Fibroblast of lung (primary cell): ENCODE data around the gene SFTA2. TPM values are rescaled to one million over a fixed set of nuclear protein-coding genes. Genes with fewer than 3 reads are reported as not detected.

Experiments used
- DNase-seq, 2 donors: peaks; one replicate each; pipeline versions ENCODE4 v3.0.0 to v3.0.0-alpha.2; 2010; ENCODE audit warnings: low read depth in 2 of 2
- H2AFZ ChIP-seq: 2 replicates; pipeline ENCODE4 v1.5.1; 2012; ENCODE audit warnings: low read length, control low read depth, inconsistent platforms
- H3K27ac ChIP-seq: 2 replicates; pipeline ENCODE4 v1.5.1; 2011; ENCODE audit warnings: low read length, control low read depth; ENCODE audit not compliant: insufficient read depth
- H3K27me3 ChIP-seq: 2 replicates; pipeline ENCODE4 v1.5.1; 2011; ENCODE audit warnings: mild to moderate bottlenecking, low read length; ENCODE audit not compliant: control insufficient read depth, insufficient read depth
- H3K36me3 ChIP-seq: 2 replicates; pipeline ENCODE4 v1.5.1; 2011; ENCODE audit warnings: low read length; ENCODE audit not compliant: control insufficient read depth, insufficient read depth
- H3K4me1 ChIP-seq: 2 replicates; pipeline ENCODE4 v1.5.1; 2011; ENCODE audit warnings: low read length; ENCODE audit not compliant: control insufficient read depth, insufficient read depth; ENCODE audit errors: extremely low read depth
- H3K4me2 ChIP-seq: 2 replicates; pipeline ENCODE4 v1.5.1; 2011; ENCODE audit warnings: low read length, control low read depth; ENCODE audit not compliant: insufficient read depth; ENCODE audit errors: extremely low read depth
- H3K4me3 ChIP-seq, 4 experiments: fragments of 200-600 bp in 1 of 4; sonication (generic) in 1 of 4; replicated peaks in 1 of 4; 2 replicates each; pipeline ENCODE4 v1.5.1; 2011 to 2016; ENCODE audit warnings: low read length in 4 of 4, low read depth in 3 of 4, mild to moderate bottlenecking in 3 of 4, control low read depth in 2 of 4, inconsistent platforms in 1 of 4, mixed read lengths in 1 of 4; ENCODE audit not compliant: insufficient read depth in 1 of 4; ENCODE audit errors: control extremely low read depth in 1 of 4
- H3K79me2 ChIP-seq: 2 replicates; pipeline ENCODE4 v1.5.1; 2012; ENCODE audit warnings: mild to moderate bottlenecking, low read length, inconsistent platforms; ENCODE audit not compliant: control insufficient read depth, insufficient read depth
- H3K9ac ChIP-seq: 2 replicates; pipeline ENCODE4 v1.5.1; 2011; ENCODE audit warnings: mild to moderate bottlenecking, low read length, control low read depth; ENCODE audit not compliant: insufficient read depth
- H3K9me3 ChIP-seq: 2 replicates; pipeline ENCODE4 v1.5.1; 2012; ENCODE audit warnings: low read depth, low read length; ENCODE audit not compliant: control insufficient read depth, insufficient read depth
- H4K20me1 ChIP-seq: 2 replicates; pipeline ENCODE4 v1.5.1; 2011; ENCODE audit warnings: low read length; ENCODE audit not compliant: control insufficient read depth, insufficient read depth; ENCODE audit errors: extremely low read depth
- EZH2 ChIP-seq: IDR thresholded peaks from 2 replicates; pipeline ENCODE4 v1.5.1; 2012; ENCODE audit warnings: low read length, control low read depth, mild to moderate bottlenecking; ENCODE audit errors: missing control alignments
- polyA plus RNA-seq, 2 donors: library from polyadenylated mRNA; depleted of rRNA in 1 of 2; stranded (reverse) in 1 of 2; unstranded in 1 of 2; fragments of >200 nt; gene quantifications; 2 replicates each; pipeline ENCODE4 v1.2.1, GENCODE V29; 2011 to 2012; ENCODE audit warnings: missing spikeins in 1 of 2
- total RNA-seq: library from RNA; depleted of rRNA; stranded (reverse); fragments of >200 nt; gene quantifications from 2 replicates; pipeline ENCODE4 v1.2.1, GENCODE V29; 2014
- TF ChIP-seq, protein P1 (sequence below), 2 donors: IDR thresholded peaks in 1 of 2; conservative IDR thresholded peaks in 1 of 2; 1 replicate in 1 of 2; 2 replicates in 1 of 2; pipeline ENCODE4 v1.5.1; 2011 to 2012; ENCODE audit warnings: low read length in 2 of 2, control low read depth in 1 of 2, inconsistent platforms in 1 of 2, low read depth in 1 of 2, mild to moderate bottlenecking in 1 of 2

The SFTA2 gene
- total and polyA plus RNA-seq, 2 donors (not counting 1 experiment from before 2014, with no cell fraction given), result not detected

DNA sequence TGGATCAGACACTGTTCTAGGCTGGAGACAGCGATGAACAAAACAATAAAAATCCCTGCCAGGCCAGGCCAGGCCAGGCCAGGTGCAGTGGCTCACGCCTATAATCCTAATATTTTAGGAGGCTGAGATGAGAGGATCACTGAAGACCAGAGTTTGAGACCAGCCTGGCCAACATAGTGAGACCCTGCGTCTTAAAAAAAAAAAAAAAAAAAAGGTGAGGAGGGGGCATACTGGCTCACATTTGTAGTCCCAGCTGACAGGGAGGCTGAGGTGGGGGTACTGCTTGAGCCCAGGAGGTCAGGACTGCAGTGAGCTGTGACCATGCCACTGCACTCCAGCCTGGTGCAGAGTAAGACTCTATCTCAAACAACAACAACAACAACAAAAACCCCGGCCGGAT lies 13.3 kb upstream of the SFTA2 start:
- Histone ChIP-seq H3K4me2 (no peak overlapping the region), H3K27ac (no peak overlapping the region), H3K79me2 (no peaks in the 10 kb centered on the region), H3K4me3 (no peak overlapping the region), H4K20me1 (no peaks in the 10 kb centered on the region), H3K9ac (no peak overlapping the region), H2AFZ (no peak overlapping the region), H3K36me3 (no peaks in the 10 kb centered on the region), H3K9me3 (no peaks in the 10 kb centered on the region), H3K27me3 (peaks cover 22% of the 10 kb centered on the region), H3K4me1 (peaks cover 4% of the 10 kb centered on the region)
- TF ChIP-seq EZH2, result no peak
- TF ChIP-seq, protein P1, sequence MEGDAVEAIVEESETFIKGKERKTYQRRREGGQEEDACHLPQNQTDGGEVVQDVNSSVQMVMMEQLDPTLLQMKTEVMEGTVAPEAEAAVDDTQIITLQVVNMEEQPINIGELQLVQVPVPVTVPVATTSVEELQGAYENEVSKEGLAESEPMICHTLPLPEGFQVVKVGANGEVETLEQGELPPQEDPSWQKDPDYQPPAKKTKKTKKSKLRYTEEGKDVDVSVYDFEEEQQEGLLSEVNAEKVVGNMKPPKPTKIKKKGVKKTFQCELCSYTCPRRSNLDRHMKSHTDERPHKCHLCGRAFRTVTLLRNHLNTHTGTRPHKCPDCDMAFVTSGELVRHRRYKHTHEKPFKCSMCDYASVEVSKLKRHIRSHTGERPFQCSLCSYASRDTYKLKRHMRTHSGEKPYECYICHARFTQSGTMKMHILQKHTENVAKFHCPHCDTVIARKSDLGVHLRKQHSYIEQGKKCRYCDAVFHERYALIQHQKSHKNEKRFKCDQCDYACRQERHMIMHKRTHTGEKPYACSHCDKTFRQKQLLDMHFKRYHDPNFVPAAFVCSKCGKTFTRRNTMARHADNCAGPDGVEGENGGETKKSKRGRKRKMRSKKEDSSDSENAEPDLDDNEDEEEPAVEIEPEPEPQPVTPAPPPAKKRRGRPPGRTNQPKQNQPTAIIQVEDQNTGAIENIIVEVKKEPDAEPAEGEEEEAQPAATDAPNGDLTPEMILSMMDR (conservative IDR thresholded peaks at IDR 0.05 in 1 of 2, IDR thresholded peaks at IDR 0.05 in 1 of 2; ENCODE audit: low read depth in 1 of 2, low read length in 2 of 2), result no peak
- DNase-seq, result no peak

DNA sequence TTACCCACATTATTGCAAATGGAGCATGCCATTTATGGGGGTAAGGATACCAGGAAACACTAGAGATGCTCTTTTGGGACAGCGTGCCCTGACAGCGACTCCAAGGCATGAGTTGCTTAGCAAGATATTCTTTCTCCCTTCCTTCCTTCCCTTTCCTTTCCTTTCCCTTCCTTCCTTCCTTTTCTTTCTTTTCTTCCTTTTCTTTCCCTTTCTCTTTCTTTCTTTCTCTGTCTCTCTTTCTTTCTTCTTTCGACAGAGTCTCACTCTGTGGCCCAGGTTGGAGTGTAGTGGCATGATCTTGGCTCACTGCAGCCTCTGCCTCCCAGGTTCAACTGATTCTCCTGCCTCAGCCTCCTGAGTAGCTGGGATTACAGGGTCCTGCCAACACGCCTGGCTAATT lies 12.1 kb upstream of the SFTA2 start:
- no peak for DNase-seq
- H3K9me3 ChIP-seq, result no peaks in the 10 kb centered on the region
- peaks cover 4% of the 10 kb centered on the region for H3K4me1 ChIP-seq
- H3K27ac ChIP-seq, result no peak overlapping the region
- H3K36me3 ChIP-seq, result no peaks in the 10 kb centered on the region
- no peak overlapping the region for H2AFZ ChIP-seq
- no peak overlapping the region for H3K4me3 ChIP-seq
- no peak overlapping the region for H3K9ac ChIP-seq
- no peak overlapping the region for H3K4me2 ChIP-seq
- no peaks in the 10 kb centered on the region for H4K20me1 ChIP-seq
- peaks cover 22% of the 10 kb centered on the region for H3K27me3 ChIP-seq
- no peaks in the 10 kb centered on the region for H3K79me2 ChIP-seq
- TF ChIP-seq, protein P1 (conservative IDR thresholded peaks at IDR 0.05 in 1 of 2, IDR thresholded peaks at IDR 0.05 in 1 of 2; ENCODE audit: low read depth in 1 of 2, low read length in 2 of 2), result no peak
- no peak for TF ChIP-seq EZH2

DNA sequence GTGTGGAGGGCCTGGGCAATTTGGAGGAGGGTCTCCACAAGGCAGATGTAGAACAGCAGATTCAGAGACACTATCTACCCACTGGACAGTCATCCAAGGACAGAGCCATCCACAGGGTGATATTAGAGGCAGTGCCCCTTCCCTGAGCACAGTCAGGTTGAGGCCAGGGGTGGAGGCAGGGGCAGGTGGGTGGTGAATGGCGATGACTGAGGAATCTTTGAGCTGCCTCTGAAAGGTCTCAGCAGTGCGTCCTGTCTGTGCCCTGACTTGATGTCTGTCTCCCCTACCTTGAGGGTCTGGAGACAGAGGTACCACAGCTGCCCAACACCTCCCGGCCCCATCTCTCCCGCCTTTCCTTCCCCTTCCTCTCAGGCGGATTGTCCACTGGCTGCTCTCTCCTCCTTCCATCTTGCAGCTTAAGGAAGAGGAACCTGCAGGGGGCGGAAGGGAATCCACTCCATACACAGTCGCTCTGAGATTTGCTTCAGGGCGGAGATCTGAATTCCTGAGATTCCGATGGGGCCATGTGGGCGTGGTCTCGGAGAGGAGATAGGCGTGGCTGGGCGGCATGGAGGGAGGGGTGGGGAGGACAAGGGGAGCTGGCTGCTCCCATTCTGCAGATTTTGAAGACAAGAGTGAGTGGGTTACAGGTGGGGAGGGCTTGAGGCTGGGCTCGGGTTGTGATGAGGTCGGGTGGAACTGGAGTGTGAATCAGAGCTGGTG lies 10.5 kb upstream of the SFTA2 start:
- no peak overlapping the region for H3K27ac ChIP-seq
- H2AFZ ChIP-seq, result peak overlapping the region; percentile 85
- H3K79me2 ChIP-seq, result no peaks in the 10 kb centered on the region
- peaks cover 20% of the 10 kb centered on the region for H3K27me3 ChIP-seq
- DNase-seq, result peak; percentile 70 to 78
- H4K20me1 ChIP-seq, result no peaks in the 10 kb centered on the region
- no peaks in the 10 kb centered on the region for H3K36me3 ChIP-seq
- TF ChIP-seq, protein P1 (conservative IDR thresholded peaks at IDR 0.05 in 1 of 2, IDR thresholded peaks at IDR 0.05 in 1 of 2; ENCODE audit: low read depth in 1 of 2, low read length in 2 of 2), result peak; percentile 55 to 61
- TF ChIP-seq EZH2, result no peak
- H3K4me2 ChIP-seq, result peak overlapping the region; percentile 46
- H3K4me1 ChIP-seq, result peaks cover 4% of the 10 kb centered on the region
- H3K9me3 ChIP-seq, result no peaks in the 10 kb centered on the region
- H3K4me3 ChIP-seq, result no peak overlapping the region
- H3K9ac ChIP-seq, result no peak overlapping the region
